Esophagus squamous epithelium (tissue), 5 donors: Measurements from ENCODE around the gene EGFLAM. TPM values are rescaled to one million over a fixed set of nuclear protein-coding genes. Genes with fewer than 3 reads are reported as not detected.

ENCODE experiments used
- DNase-seq: peaks from one replicate; lab custom pipeline; 2025; lab: John Stamatoyannopoulos, UW
- H3K27ac ChIP-seq, 4 donors: fragments of 200-600 bp; sonication (generic); one replicate each; pipeline ENCODE4 v1.5.1; 2016 to 2019; ENCODE audit warnings: mild to moderate bottlenecking in 1 of 4
- H3K27me3 ChIP-seq, 4 donors: fragments of 200-600 bp; sonication (generic); 1 replicate in 3 of 4; 2 replicates in 1 of 4; pipeline versions ENCODE4 v1.5.1 to v1.6.0; 2017 to 2021; ENCODE audit warnings: antibody characterized with exemption in 1 of 4
- H3K36me3 ChIP-seq, 3 donors: fragments of 200-600 bp; sonication (generic); one replicate each; pipeline ENCODE4 v1.5.1; 2016 to 2019
- H3K4me1 ChIP-seq, 3 donors: fragments of 200-600 bp; sonication (generic); one replicate each; pipeline ENCODE4 v1.5.1; 2017 to 2019
- H3K4me3 ChIP-seq, 4 donors: fragments of 200-600 bp; sonication (generic); 1 replicate in 3 of 4; 2 replicates in 1 of 4; pipeline ENCODE4 v1.5.1; 2016 to 2019; ENCODE audit warnings: mild to moderate bottlenecking in 2 of 4, moderate library complexity in 1 of 4
- H3K9me3 ChIP-seq, 3 donors: fragments of 200-600 bp; sonication (generic); one replicate each; pipeline ENCODE4 v1.5.1; 2016 to 2019
- CTCF ChIP-seq, 6 experiments: fragments of 450-650 bp in 4 of 6; fragments of 200-600 bp in 2 of 6; sonication (generic) in 2 of 6; IDR thresholded peaks; one replicate each; pipeline ENCODE4 v1.5.1; 2016 to 2019; ENCODE audit warnings: antibody characterized with exemption in 6 of 6, mild to moderate bottlenecking in 4 of 6, moderate library complexity in 4 of 6
- POLR2A ChIP-seq, 4 donors: fragments of 450-650 bp; IDR thresholded peaks; one replicate each; pipeline ENCODE4 v1.6.1; 2017; ENCODE audit warnings: antibody characterized with exemption in 4 of 4, mild to moderate bottlenecking in 4 of 4, moderate library complexity in 3 of 4
- WGBS, 2 donors: methylation state at CpG; one replicate each; pipeline ENCODE4 v1.1.5; 2018; 5-methylcytosine and 5-hydroxymethylcytosine counted together
- intact Hi-C: fragments of 100-400 bp; cut with DNase I; formaldehyde crosslinking; loops from one replicate; pipeline ENCODE4 v1.15.0; 2022
- total RNA-seq, 4 donors: library from RNA; depleted of rRNA; stranded (reverse); fragments of >200 nt; gene quantifications; one replicate each; pipeline ENCODE4 v1.1.0, GENCODE V29; 2016
- donor health status: DM: yes; HTN: yes; CAD: no.

Gene EGFLAM
- total RNA-seq, 4 donors from 2014 or later, result 0.38 to 3.3 (median 1.7) TPM

- Histone ChIP-seq H3K36me3 (no peaks in the 10 kb centered on the region), H3K4me1 (no peaks in the 10 kb centered on the region), H3K27me3 (no peaks in the 10 kb centered on the region), H3K9me3 (no peaks in the 10 kb centered on the region), H3K4me3 (no peak overlapping the region), H3K27ac (no peak overlapping the region)
- TF ChIP-seq POLR2A (IDR thresholded peaks at IDR 0.05) (no peak), CTCF (IDR thresholded peaks at IDR 0.05) (no peak)
- DNase-seq, result no peak
- WGBS, 2 donors, result 44 to 53% methylated on average over 5 of the region's 5 CpGs
- intact Hi-C loops, result no loop called here
These were observed 159.3 kb downstream of the EGFLAM start for GRCh38 chr5:38417658-38418017.

GRCh38 chr5:38420246-38420645, 161.9 kb downstream of the EGFLAM start:
- no peak for DNase-seq
- Histone ChIP-seq H3K27ac (no peak overlapping the region), H3K4me1 (no peaks in the 10 kb centered on the region), H3K36me3 (no peaks in the 10 kb centered on the region), H3K4me3 (no peak overlapping the region), H3K9me3 (no peaks in the 10 kb centered on the region), H3K27me3 (no peaks in the 10 kb centered on the region)
- intact Hi-C loops, result no loop called here
- WGBS, 2 donors, result 92 to 98% methylated on average over 2 of the region's 2 CpGs
- no peak for TF ChIP-seq POLR2A (IDR thresholded peaks at IDR 0.05)
- TF ChIP-seq CTCF (IDR thresholded peaks at IDR 0.05), result no peak

- peak in 5 of 6 experiments; percentile 51 to 66 (median 59) for TF ChIP-seq CTCF (IDR thresholded peaks at IDR 0.05)
- no peak for TF ChIP-seq POLR2A (IDR thresholded peaks at IDR 0.05)
- H3K36me3 ChIP-seq, result no peaks in the 10 kb centered on the region
- no peaks in the 10 kb centered on the region for H3K9me3 ChIP-seq
- H3K4me3 ChIP-seq, result no peak overlapping the region
- no peak overlapping the region for H3K27ac ChIP-seq
- intact Hi-C loops, result no loop called here
- no peak for DNase-seq
- no peaks in the 10 kb centered on the region for H3K27me3 ChIP-seq
- no peaks in the 10 kb centered on the region for H3K4me1 ChIP-seq
- WGBS, 2 donors, result 38 to 52% methylated on average over 6 of the region's 6 CpGs
These were observed 162.5 kb downstream of the EGFLAM start for GRCh38 chr5:38420691-38421390.

GRCh38 chr5:38422622-38423021, 164.3 kb downstream of the EGFLAM start:
- DNase-seq, result no peak
- no peaks in the 10 kb centered on the region for H3K27me3 ChIP-seq
- TF ChIP-seq CTCF (IDR thresholded peaks at IDR 0.05) (no peak), POLR2A (IDR thresholded peaks at IDR 0.05) (no peak)
- H3K36me3 ChIP-seq, result no peaks in the 10 kb centered on the region
- no peaks in the 10 kb centered on the region for H3K9me3 ChIP-seq
- 44 to 83% methylated on average over 1 of the region's 1 CpG for WGBS, 2 donors
- no peak overlapping the region for H3K27ac ChIP-seq
- H3K4me3 ChIP-seq, result no peak overlapping the region
- intact Hi-C loops, result no loop called here
- H3K4me1 ChIP-seq, result no peaks in the 10 kb centered on the region

- H3K4me3 ChIP-seq, result no peak overlapping the region
- H3K27me3 ChIP-seq, result no peaks in the 10 kb centered on the region
- no peak overlapping the region for H3K27ac ChIP-seq
- H3K9me3 ChIP-seq, result no peaks in the 10 kb centered on the region
- no peak for DNase-seq
- TF ChIP-seq POLR2A (IDR thresholded peaks at IDR 0.05), result no peak
- no peak for TF ChIP-seq CTCF (IDR thresholded peaks at IDR 0.05)
- 54 to 70% methylated on average over 5 of the region's 5 CpGs for WGBS, 2 donors
- H3K36me3 ChIP-seq, result no peaks in the 10 kb centered on the region
- intact Hi-C loops, result no loop called here
- no peaks in the 10 kb centered on the region for H3K4me1 ChIP-seq
These were observed 165.2 kb downstream of the EGFLAM start for GRCh38 chr5:38423276-38424147.
